Endothelial cell of umbilical vein (primary cell): ENCODE data around the gene SH3TC2.

Source experiments
- EZH2 ChIP-seq: IDR thresholded peaks from 2 replicates; pipeline ENCODE4 v1.6.1; 2012; ENCODE audit warnings: borderline replicate concordance, low read depth, mild to moderate bottlenecking, moderate library complexity, low read length, inconsistent platforms; ENCODE audit not compliant: severe bottlenecking
- FOS ChIP-seq: IDR thresholded peaks from 2 replicates; pipeline ENCODE4 v1.6.1; 2011; ENCODE audit warnings: mild to moderate bottlenecking, low read length, moderate library complexity, borderline replicate concordance; ENCODE audit not compliant: insufficient read depth
- GATA2 ChIP-seq: IDR thresholded peaks from 2 replicates; pipeline ENCODE4 v1.7.0; 2011; ENCODE audit warnings: low read depth, mild to moderate bottlenecking, moderate library complexity, mixed read lengths, low read length; ENCODE audit not compliant: insufficient read length, insufficient read depth
- JUN ChIP-seq: IDR thresholded peaks from 2 replicates; pipeline ENCODE4 v1.6.1; 2011; ENCODE audit warnings: borderline replicate concordance, low read depth; ENCODE audit not compliant: insufficient read length, insufficient read depth
- MYC ChIP-seq: IDR thresholded peaks from one replicate; pipeline ENCODE4 v1.6.1; 2011; ENCODE audit warnings: mild to moderate bottlenecking, low read depth, low read length
- POLR2A ChIP-seq: IDR thresholded peaks from 2 replicates; pipeline ENCODE4 v1.6.1; 2012; ENCODE audit warnings: low read depth, mild to moderate bottlenecking, control low read depth, low read length
- POLR2AphosphoS5 ChIP-seq: IDR thresholded peaks from 2 replicates; pipeline ENCODE4 v1.6.1; 2012; ENCODE audit warnings: low read depth, mild to moderate bottlenecking, control low read depth, low read length, moderate library complexity; ENCODE audit not compliant: insufficient read depth
- TF ChIP-seq, protein P1 (sequence below), 2 donors: IDR thresholded peaks; 1 replicate in 1 of 2; 2 replicates in 1 of 2; pipeline ENCODE4 v1.5.1; 2011; ENCODE audit warnings: low read length in 2 of 2, mild to moderate bottlenecking in 2 of 2, moderate library complexity in 2 of 2, control low read depth in 1 of 2, inconsistent platforms in 1 of 2, low read depth in 1 of 2; ENCODE audit not compliant: insufficient read depth in 1 of 2; ENCODE audit errors: extremely low read depth in 1 of 2
- TF ChIP-seq, protein P2 (sequence below): IDR thresholded peaks from 2 replicates; pipeline ENCODE4 v1.6.1; 2011; ENCODE audit not compliant: insufficient read depth, insufficient read length

DNA sequence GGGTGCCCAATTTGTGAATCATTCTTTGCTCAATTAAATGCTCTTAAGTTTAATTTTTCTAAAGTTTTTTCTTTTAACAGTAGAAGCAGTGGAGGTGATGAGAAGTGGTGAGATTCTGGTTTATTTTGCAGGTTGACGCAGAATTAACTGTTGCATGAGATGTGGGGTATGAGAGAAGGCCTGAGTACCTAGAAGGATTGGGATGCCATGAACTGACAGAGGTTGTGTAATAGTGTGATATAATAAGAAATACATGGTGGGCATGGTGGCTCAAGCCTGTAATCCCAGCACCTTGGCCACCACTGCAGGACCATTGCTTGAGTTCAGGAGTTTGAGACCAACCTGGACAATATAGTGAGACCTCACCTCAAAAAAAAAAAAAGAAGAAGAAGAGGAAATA lies 8.4 kb upstream of the SH3TC2 start:
- TF ChIP-seq, protein P1, sequence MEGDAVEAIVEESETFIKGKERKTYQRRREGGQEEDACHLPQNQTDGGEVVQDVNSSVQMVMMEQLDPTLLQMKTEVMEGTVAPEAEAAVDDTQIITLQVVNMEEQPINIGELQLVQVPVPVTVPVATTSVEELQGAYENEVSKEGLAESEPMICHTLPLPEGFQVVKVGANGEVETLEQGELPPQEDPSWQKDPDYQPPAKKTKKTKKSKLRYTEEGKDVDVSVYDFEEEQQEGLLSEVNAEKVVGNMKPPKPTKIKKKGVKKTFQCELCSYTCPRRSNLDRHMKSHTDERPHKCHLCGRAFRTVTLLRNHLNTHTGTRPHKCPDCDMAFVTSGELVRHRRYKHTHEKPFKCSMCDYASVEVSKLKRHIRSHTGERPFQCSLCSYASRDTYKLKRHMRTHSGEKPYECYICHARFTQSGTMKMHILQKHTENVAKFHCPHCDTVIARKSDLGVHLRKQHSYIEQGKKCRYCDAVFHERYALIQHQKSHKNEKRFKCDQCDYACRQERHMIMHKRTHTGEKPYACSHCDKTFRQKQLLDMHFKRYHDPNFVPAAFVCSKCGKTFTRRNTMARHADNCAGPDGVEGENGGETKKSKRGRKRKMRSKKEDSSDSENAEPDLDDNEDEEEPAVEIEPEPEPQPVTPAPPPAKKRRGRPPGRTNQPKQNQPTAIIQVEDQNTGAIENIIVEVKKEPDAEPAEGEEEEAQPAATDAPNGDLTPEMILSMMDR (IDR thresholded peaks at IDR 0.05; ENCODE audit: extremely low read depth in 1 of 2, insufficient read depth in 1 of 2, low read depth in 1 of 2, low read length in 2 of 2), result no peak
- TF ChIP-seq EZH2, result no peak
- no peak for TF ChIP-seq POLR2A
- TF ChIP-seq POLR2AphosphoS5, result no peak
- TF ChIP-seq FOS, result no peak
- no peak for TF ChIP-seq MYC
- TF ChIP-seq, protein P2, sequence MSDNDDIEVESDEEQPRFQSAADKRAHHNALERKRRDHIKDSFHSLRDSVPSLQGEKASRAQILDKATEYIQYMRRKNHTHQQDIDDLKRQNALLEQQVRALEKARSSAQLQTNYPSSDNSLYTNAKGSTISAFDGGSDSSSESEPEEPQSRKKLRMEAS, result no peak
- TF ChIP-seq JUN, result no peak
- TF ChIP-seq GATA2, result no peak
